Activated CD4-positive, alpha-beta T cell treated with anti-CD3 and anti-CD28 coated beads for 48 hours (primary cell): ENCODE results near the gene ZNF428.
A peak's percentile ranks its signal among the peaks of the same experiment; 100 is the strongest.
"Not testable (repeated sequence)": the region's sequence is repeated elsewhere in the genome, so short reads cannot be mapped to it uniquely, and the experiment has no call there.

Experiments used
- DNase-seq: peaks from one replicate; pipeline ENCODE4 v3.0.0-alpha.2; 2020

The ZNF428 gene

GRCh38 chr19:43639519-43640423, 20.3 kb upstream of the ZNF428 start, which contains the start of gene CADM4:
Gene CADM4 (minus strand): TSS chr19:43639850. CDS start chr19:43639790, 60 bp downstream.
- peak; percentile 47 for DNase-seq

- no peak for DNase-seq
Measured at GRCh38 chr19:43638995-43639518, 19.6 kb upstream of the ZNF428 start.

GRCh38 chr19:43638214-43638994, 19.0 kb upstream of the ZNF428 start:
- no peak for DNase-seq

GRCh38 chr19:43636121-43636683, 16.8 kb upstream of the ZNF428 start:
- DNase-seq, result no peak

GRCh38 chr19:43635561-43635940, 16.1 kb upstream of the ZNF428 start:
- not testable (repeated sequence) for DNase-seq

- no peak for DNase-seq
Measured at GRCh38 chr19:43634872-43635560, 15.6 kb upstream of the ZNF428 start.

GRCh38 chr19:43634506-43634871, 15.1 kb upstream of the ZNF428 start:
- DNase-seq, result no peak

- DNase-seq, result no peak
Measured at GRCh38 chr19:43634068-43634467, 14.6 kb upstream of the ZNF428 start.

GRCh38 chr19:43633520-43633919, 14.1 kb upstream of the ZNF428 start:
- no peak for DNase-seq

- no peak for DNase-seq
Measured at GRCh38 chr19:43631491-43631890, 12.1 kb upstream of the ZNF428 start.

- DNase-seq, result no peak
Measured at GRCh38 chr19:43628646-43629326, 9.4 kb upstream of the ZNF428 start.

- DNase-seq, result no peak
Measured at GRCh38 chr19:43626838-43627237, 7.4 kb upstream of the ZNF428 start.

- DNase-seq, result peak; percentile 52
Measured at GRCh38 chr19:43625918-43626579, 6.6 kb upstream of the ZNF428 start.

GRCh38 chr19:43624933-43625332, 5.5 kb upstream of the ZNF428 start:
- peak; percentile 94 for DNase-seq

- DNase-seq, result peak; percentile 43
Measured at GRCh38 chr19:43623889-43624670, 4.7 kb upstream of the ZNF428 start.

GRCh38 chr19:43622956-43623355, 3.5 kb upstream of the ZNF428 start:
- no peak for DNase-seq

- no peak for DNase-seq
Measured at GRCh38 chr19:43622070-43622469, 2.6 kb upstream of the ZNF428 start.

- DNase-seq, result no peak
Measured at GRCh38 chr19:43620061-43621001, 902 bp upstream of the ZNF428 start.

GRCh38 chr19:43618921-43619261, 538 bp downstream of the ZNF428 start:
- DNase-seq, result peak; percentile 70

GRCh38 chr19:43616954-43617353, 2.5 kb downstream of the ZNF428 start:
- no peak for DNase-seq
